ENCODE results near the gene COL6A2. TPM values are rescaled to one million over a fixed set of nuclear protein-coding genes. Genes with fewer than 3 reads are reported as not detected.
A peak's percentile ranks its signal among the peaks of the same experiment; 100 is the strongest.

The COL6A2 gene
- total RNA-seq, 1 donor from 2014 or later, result 114 TPM

GRCh38 chr21:46150073-46150472 lies 52.2 kb downstream of the COL6A2 start:
- DNase-seq (ENCODE audit: extremely low spot score, unreplicated experiment), result no peak
- peaks cover 10% of the 10 kb centered on the region for H3K4me1 Mint-ChIP-seq (ENCODE audit: unreplicated experiment)
- H3K27me3 Mint-ChIP-seq, result no peaks in the 10 kb centered on the region
- H3K9me3 Mint-ChIP-seq, result no peaks in the 10 kb centered on the region
- no peaks in the 10 kb centered on the region for H3K36me3 Mint-ChIP-seq
- H3K4me3 Mint-ChIP-seq, result no peak overlapping the region
- TF ChIP-seq CTCF (conservative IDR thresholded peaks at IDR 0.05), result no peak
- H3K27ac Mint-ChIP-seq, result no peak overlapping the region

GRCh38 chr21:46150491-46151121 lies 52.7 kb downstream of the COL6A2 start:
- no peaks in the 10 kb centered on the region for H3K9me3 Mint-ChIP-seq
- H3K27ac Mint-ChIP-seq, result no peak overlapping the region
- TF ChIP-seq CTCF (conservative IDR thresholded peaks at IDR 0.05), result no peak
- H3K4me1 Mint-ChIP-seq (ENCODE audit: unreplicated experiment), result peaks cover 10% of the 10 kb centered on the region
- no peaks in the 10 kb centered on the region for H3K36me3 Mint-ChIP-seq
- DNase-seq (ENCODE audit: extremely low spot score, unreplicated experiment), result no peak
- no peaks in the 10 kb centered on the region for H3K27me3 Mint-ChIP-seq
- H3K4me3 Mint-ChIP-seq, result no peak overlapping the region

- H3K9me3 Mint-ChIP-seq, result no peaks in the 10 kb centered on the region
- no peak overlapping the region for H3K27ac Mint-ChIP-seq
- no peaks in the 10 kb centered on the region for H3K27me3 Mint-ChIP-seq
- TF ChIP-seq CTCF (conservative IDR thresholded peaks at IDR 0.05), result no peak
- H3K36me3 Mint-ChIP-seq, result no peaks in the 10 kb centered on the region
- H3K4me3 Mint-ChIP-seq, result no peak overlapping the region
- peak; percentile 68 for DNase-seq (ENCODE audit: extremely low spot score, unreplicated experiment)
- H3K4me1 Mint-ChIP-seq (ENCODE audit: unreplicated experiment), result peaks cover 9% of the 10 kb centered on the region
These were observed 53.5 kb downstream of the COL6A2 start for GRCh38 chr21:46151261-46151988.

GRCh38 chr21:46151989-46152926 lies 54.3 kb downstream of the COL6A2 start:
- no peak overlapping the region for H3K27ac Mint-ChIP-seq

More at GRCh38 chr21:46151989-46152926, 54.3 kb downstream of the COL6A2 start:
- Mint-ChIP-seq H3K9me3 (no peaks in the 10 kb centered on the region), H3K36me3 (no peaks in the 10 kb centered on the region), H3K4me3 (no peak overlapping the region), H3K4me1 (ENCODE audit: unreplicated experiment) (peaks cover 5% of the 10 kb centered on the region), H3K27me3 (no peaks in the 10 kb centered on the region)
- DNase-seq (ENCODE audit: extremely low spot score, unreplicated experiment), result peak; percentile 50
- TF ChIP-seq CTCF (conservative IDR thresholded peaks at IDR 0.05), result no peak
